ENCODE results near the gene ANKS1B. TPM values are rescaled to one million over a fixed set of nuclear protein-coding genes. Genes with fewer than 3 reads are reported as not detected.
A peak's percentile ranks its signal among the peaks of the same experiment; 100 is the strongest.

ANKS1B gene
- total and polyA plus RNA-seq, 10 of the 15 experiments (the other 5 are each of a cell fraction or from before 2014, with no cell fraction given), result 0.16 to 1.3 (median 0.82) TPM; not detected in 7

DNA sequence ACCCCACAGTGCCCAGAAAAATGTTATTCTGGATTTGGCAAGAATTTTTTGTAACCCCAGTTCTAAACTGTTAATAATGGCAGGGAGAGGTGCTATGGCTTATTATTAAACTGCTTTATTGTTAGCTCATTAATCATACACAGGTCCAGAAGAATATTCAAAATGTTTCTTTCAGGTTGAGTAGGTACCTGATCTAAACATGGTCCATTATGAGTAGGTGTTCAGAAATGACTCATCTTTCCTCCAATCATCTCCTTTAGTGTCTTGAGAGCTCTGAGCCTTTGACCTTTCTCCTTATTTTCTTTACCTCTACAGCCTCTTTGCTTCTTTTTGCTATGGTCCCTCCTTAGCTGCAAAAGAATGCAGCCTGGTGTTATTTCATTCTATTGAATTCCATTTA lies 548.2 kb downstream of the ANKS1B start (continued):
- TF ChIP-seq, protein P1, sequence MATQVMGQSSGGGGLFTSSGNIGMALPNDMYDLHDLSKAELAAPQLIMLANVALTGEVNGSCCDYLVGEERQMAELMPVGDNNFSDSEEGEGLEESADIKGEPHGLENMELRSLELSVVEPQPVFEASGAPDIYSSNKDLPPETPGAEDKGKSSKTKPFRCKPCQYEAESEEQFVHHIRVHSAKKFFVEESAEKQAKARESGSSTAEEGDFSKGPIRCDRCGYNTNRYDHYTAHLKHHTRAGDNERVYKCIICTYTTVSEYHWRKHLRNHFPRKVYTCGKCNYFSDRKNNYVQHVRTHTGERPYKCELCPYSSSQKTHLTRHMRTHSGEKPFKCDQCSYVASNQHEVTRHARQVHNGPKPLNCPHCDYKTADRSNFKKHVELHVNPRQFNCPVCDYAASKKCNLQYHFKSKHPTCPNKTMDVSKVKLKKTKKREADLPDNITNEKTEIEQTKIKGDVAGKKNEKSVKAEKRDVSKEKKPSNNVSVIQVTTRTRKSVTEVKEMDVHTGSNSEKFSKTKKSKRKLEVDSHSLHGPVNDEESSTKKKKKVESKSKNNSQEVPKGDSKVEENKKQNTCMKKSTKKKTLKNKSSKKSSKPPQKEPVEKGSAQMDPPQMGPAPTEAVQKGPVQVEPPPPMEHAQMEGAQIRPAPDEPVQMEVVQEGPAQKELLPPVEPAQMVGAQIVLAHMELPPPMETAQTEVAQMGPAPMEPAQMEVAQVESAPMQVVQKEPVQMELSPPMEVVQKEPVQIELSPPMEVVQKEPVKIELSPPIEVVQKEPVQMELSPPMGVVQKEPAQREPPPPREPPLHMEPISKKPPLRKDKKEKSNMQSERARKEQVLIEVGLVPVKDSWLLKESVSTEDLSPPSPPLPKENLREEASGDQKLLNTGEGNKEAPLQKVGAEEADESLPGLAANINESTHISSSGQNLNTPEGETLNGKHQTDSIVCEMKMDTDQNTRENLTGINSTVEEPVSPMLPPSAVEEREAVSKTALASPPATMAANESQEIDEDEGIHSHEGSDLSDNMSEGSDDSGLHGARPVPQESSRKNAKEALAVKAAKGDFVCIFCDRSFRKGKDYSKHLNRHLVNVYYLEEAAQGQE (IDR thresholded peaks at IDR 0.05; ENCODE audit: low read depth, low read length), result no peak; the same call in 1 of the 2 replicates

DNA sequence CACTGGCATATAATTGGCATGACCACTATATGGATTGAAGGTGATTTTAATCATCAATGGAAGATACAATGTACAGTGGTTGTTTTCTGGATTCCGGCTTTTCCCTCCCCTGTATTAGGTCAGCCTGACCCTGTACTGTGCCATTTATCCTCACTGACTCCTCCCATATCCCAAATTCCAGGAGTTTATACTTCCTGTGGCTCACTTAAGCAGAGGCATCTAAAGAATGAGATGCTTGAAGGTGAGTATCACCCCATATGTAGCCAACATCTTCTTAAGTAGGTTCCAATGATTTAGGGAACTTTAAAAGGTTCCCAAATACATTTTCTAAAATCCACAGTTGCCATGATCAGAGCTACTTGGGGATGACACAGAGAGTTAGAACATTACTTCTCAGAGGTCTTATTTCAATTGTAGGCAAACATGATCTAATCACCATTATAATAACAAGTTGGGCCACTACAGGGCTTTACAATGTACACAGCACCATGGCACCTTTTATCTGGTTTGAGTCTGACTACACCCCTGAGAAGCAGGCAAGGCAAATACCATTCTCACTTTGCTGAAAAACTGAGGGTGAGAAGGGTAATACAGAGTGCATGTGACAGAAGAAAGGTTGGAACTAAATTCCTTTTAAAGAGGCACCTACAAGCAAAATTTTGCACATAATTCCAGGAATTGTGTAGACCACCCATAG lies 549.5 kb downstream of the ANKS1B start:
- CTCF ChIA-PET, result interaction anchor here (0.7 to 1.6 kb wide), 3 partner anchors 45 to 392 kb away, joined by 3 to 4 read pairs (median 4); no protein-coding TSS in a partner anchor
- no peaks in the 10 kb centered on the region for H3K4me1 ChIP-seq (ENCODE audit: control insufficient read depth, insufficient read depth, low read length)
- ATAC-seq (peak; percentile 39), DNase-seq (ENCODE audit: low read depth, low spot score) (no peak), FAIRE-seq (no peak)
- POLR2A ChIA-PET, result no interaction called here
- H2AFZ ChIP-seq (ENCODE audit: control insufficient read depth, low read depth, low read length), result no peak overlapping the region
- H3K36me3 ChIP-seq (ENCODE audit: control insufficient read depth in 2 of 2, insufficient read depth in 2 of 2, low read length in 1 of 2), result no peaks in the 10 kb centered on the region
- no peak overlapping the region for H3K4me2 ChIP-seq (ENCODE audit: control insufficient read depth, insufficient read depth)
- H4K20me1 ChIP-seq (ENCODE audit: control insufficient read depth, insufficient read depth), result no peaks in the 10 kb centered on the region
- H3K4me3 ChIP-seq, result no peak overlapping the region
- no peaks in the 10 kb centered on the region; the same call in 2 of the 3 replicates for H3K9me3 ChIP-seq (replicated peaks; ENCODE audit: control insufficient read depth, insufficient read depth, low read length)
- no TSS peak for BruUV-seq (replicated peaks)
- SMC1A ChIA-PET (ENCODE audit: uncharacterized antibody, unreplicated experiment), result interaction anchor here (1.2 kb wide), 1 partner anchor 40 kb away, joined by 3 read pairs; no protein-coding TSS in a partner anchor
- no peaks in the 10 kb centered on the region for H3K79me2 ChIP-seq (ENCODE audit: control insufficient read depth, insufficient read depth, low read length)
- no peaks in the 10 kb centered on the region for H3K27me3 ChIP-seq (replicated peaks in 1 of 2; ENCODE audit: control insufficient read depth in 2 of 2, insufficient read depth in 2 of 2, low read length in 1 of 2)
- RAD21 ChIA-PET (ENCODE audit: unreplicated experiment), result interaction anchor here (1.7 kb wide), 1 partner anchor 44 kb away, joined by 5 read pairs; no protein-coding TSS in a partner anchor
- no peak for TF ChIP-seq SPI1 (IDR thresholded peaks at IDR 0.05; ENCODE audit: borderline replicate concordance, insufficient read depth, low read depth, low read length)
- TF ChIP-seq TARDBP (IDR thresholded peaks at IDR 0.05; ENCODE audit: borderline replicate concordance), result no peak
- no peak for TF ChIP-seq ATF7 (IDR thresholded peaks at IDR 0.05; ENCODE audit: low read depth)
- no peak for TF ChIP-seq WRNIP1 (IDR thresholded peaks at IDR 0.05; ENCODE audit: borderline replicate concordance, low read depth, low read length)
- WGBS (ENCODE audit: insufficient coverage, insufficient replicate concordance, low lambda C conversion rate, missing lambda C conversion rate), result 46% methylated on average over 1 of the region's 1 CpG
- H3K27ac ChIP-seq (ENCODE audit: control insufficient read depth, insufficient read depth), result no peak overlapping the region
- intact Hi-C loops (cut with micrococcal nuclease; ENCODE audit: unreplicated experiment), result loop anchor here (5.0 kb wide), 1 partner anchor 53 kb away; no protein-coding TSS in a partner anchor
- in situ Hi-C loops (cut with MboI), result no loop called here
- H3K9ac ChIP-seq (ENCODE audit: control insufficient read depth, insufficient read depth, low read length), result no peak overlapping the region
